K562 (cell line): ENCODE data around the gene NHLH2.

Experiments
- CTCF ChIP-seq, 3 experiments: IDR thresholded peaks in 2 of 3; conservative IDR thresholded peaks in 1 of 3; 2 replicates each; pipeline ENCODE4 v1.5.1; 2011 to 2012; ENCODE audit warnings: low read length in 3 of 3, mild to moderate bottlenecking in 3 of 3, control low read depth in 2 of 3, improper control_type of control experiment in 1 of 3, inconsistent platforms in 1 of 3, low read depth in 1 of 3, mixed read lengths in 1 of 3, moderate library complexity in 1 of 3; ENCODE audit not compliant: insufficient read depth in 2 of 3
- EGR1 ChIP-seq: fragments of 450-650 bp; conservative IDR thresholded peaks from 2 replicates; pipeline ENCODE4 v1.6.1; 2017; ENCODE audit warnings: mild to moderate bottlenecking
- POLR2AphosphoS5 ChIP-seq: IDR thresholded peaks from 2 replicates; pipeline ENCODE4 v1.6.1; 2011; ENCODE audit warnings: mild to moderate bottlenecking, low read depth, low read length, moderate library complexity; ENCODE audit not compliant: control insufficient read depth, insufficient read depth
- ZFP36 ChIP-seq: fragments of 150-350 bp; IDR thresholded peaks from 2 replicates; pipeline ENCODE4 v1.6.1; 2018; ENCODE audit warnings: low read length, low read depth; ENCODE audit not compliant: partially characterized antibody
- ZNF274 ChIP-seq: IDR thresholded peaks from 2 replicates; pipeline ENCODE4 v1.6.1; 2011; ENCODE audit warnings: low read depth, mild to moderate bottlenecking, low read length, moderate library complexity, borderline replicate concordance

- TF ChIP-seq EGR1 (no peak), POLR2AphosphoS5 (no peak), CTCF (IDR thresholded peaks at IDR 0.05 in 2 of 3, conservative IDR thresholded peaks at IDR 0.05 in 1 of 3; ENCODE audit: insufficient read depth in 2 of 3, low read depth in 1 of 3, low read length in 3 of 3) (no peak), ZNF274 (no peak), ZFP36 (no peak)
Observed at GRCh38 chr1:115828101-115829022, 12.6 kb downstream of the NHLH2 start.
